Measurements from ENCODE around the gene RUNX1.

DNA sequence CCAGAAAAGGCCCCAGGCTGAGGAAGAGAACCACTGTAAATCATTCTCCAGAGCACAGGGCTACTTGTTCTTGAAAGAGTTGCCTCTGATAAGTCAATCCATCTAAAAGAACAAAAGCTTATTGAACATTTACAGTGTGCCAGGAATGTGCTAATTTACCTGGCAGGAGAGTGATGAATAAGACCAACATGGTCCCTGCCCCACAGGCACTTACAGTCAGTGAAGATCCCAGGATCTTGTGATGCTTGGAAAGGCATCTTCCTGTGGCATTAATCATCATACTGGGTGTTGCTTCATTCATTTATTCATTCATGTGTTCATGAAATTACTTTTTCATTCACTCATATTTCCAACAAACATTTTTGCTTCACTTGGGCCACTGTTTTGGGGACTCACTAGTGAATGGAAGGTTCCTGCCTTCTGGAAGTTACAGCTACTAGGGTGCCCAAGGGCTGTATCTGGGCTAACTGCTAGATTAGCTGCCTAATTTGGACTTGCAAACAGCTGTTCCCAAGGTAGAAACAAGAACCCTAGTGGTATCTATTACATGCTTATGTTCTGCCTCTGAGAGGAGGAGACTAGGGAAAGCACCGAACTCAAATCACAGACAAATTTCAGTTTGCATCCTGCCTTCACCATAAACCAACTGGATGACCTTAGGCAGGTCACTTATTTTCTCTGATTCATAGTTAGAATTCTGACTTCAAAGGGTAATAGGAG, 246.8 kb downstream of the RUNX1 start:
- TF ChIP-seq FOXC1 (CRISPR knock-in tag; IDR thresholded peaks at IDR 0.05; ENCODE audit: borderline replicate concordance) = no peak
- TF ChIP-seq BHLHE40 (IDR thresholded peaks at IDR 0.05; ENCODE audit: low read length) = no peak
- TF ChIP-seq RBAK (CRISPR knock-in tag; IDR thresholded peaks at IDR 0.05) = no peak

Data from HepG2 (cell line).